SU-DHL-6 (cell line): Measurements from ENCODE around the gene KCNA2.

ENCODE experiments used
- H2AFZ ChIP-seq: fragments of 200-600 bp; sonication (generic); 2 replicates; pipeline ENCODE4 v1.6.1; 2014; ENCODE audit warnings: low read depth, mild to moderate bottlenecking, moderate library complexity, mixed read lengths, antibody characterized with exemption, low read length; ENCODE audit not compliant: severe bottlenecking
- H3F3A ChIP-seq: fragments of 200-600 bp; shearing (Covaris generic); 2 replicates; pipeline ENCODE4 v1.6.0; 2016; ENCODE audit warnings: antibody characterized with exemption, mild to moderate bottlenecking; ENCODE audit not compliant: insufficient read depth
- H3K27ac ChIP-seq: fragments of 200-600 bp; sonication (generic); 2 replicates; pipeline ENCODE4 v1.5.1; 2016; ENCODE audit warnings: low read depth, mild to moderate bottlenecking, low read length, moderate library complexity, mixed read lengths
- H3K27me3 ChIP-seq: fragments of 200-600 bp; sonication (generic), shearing (Covaris generic); 2 replicates; pipeline ENCODE4 v1.6.0; 2014; ENCODE audit warnings: mild to moderate bottlenecking, low read length
- H3K36me3 ChIP-seq: fragments of 200-600 bp; sonication (generic); 2 replicates; pipeline ENCODE4 v1.6.1; 2014; ENCODE audit warnings: mild to moderate bottlenecking, low read length, mixed read lengths
- H3K4me2 ChIP-seq: fragments of 300-600, 200-600 bp; shearing (Covaris generic), sonication (generic); 2 replicates; pipeline ENCODE4 v1.6.0; 2014; ENCODE audit warnings: low read length, low read depth, mild to moderate bottlenecking; ENCODE audit not compliant: poor library complexity, severe bottlenecking
- H3K4me3 ChIP-seq: fragments of 200-600 bp; sonication (generic); 2 replicates; pipeline ENCODE4 v1.5.1; 2014; ENCODE audit warnings: antibody characterized with exemption, low read length, mild to moderate bottlenecking, mixed read lengths; ENCODE audit not compliant: insufficient read depth, poor library complexity, severe bottlenecking
- H3K79me2 ChIP-seq: fragments of 200-600 bp; sonication (generic); 2 replicates; pipeline ENCODE4 v1.6.1; 2014; ENCODE audit warnings: mild to moderate bottlenecking, low read length, moderate library complexity; ENCODE audit not compliant: insufficient read depth
- H3K9ac ChIP-seq: fragments of 200-600 bp; sonication (generic); 2 replicates; pipeline ENCODE4 v1.7.0; 2014; ENCODE audit warnings: mild to moderate bottlenecking, low read length
- H3K9me2 ChIP-seq: fragments of 200-600 bp; sonication (generic); replicated peaks from 2 replicates; pipeline ENCODE4 v1.6.1; 2014; ENCODE audit warnings: low read length; ENCODE audit not compliant: insufficient read depth
- H3K9me3 ChIP-seq: fragments of 200-600 bp; sonication (generic); 2 replicates; pipeline ENCODE4 v1.6.1; 2014; ENCODE audit warnings: low read length, mixed read lengths; ENCODE audit not compliant: insufficient read depth
- H4K20me1 ChIP-seq: fragments of 200-600 bp; sonication (generic); 2 replicates; pipeline ENCODE4 v1.6.1; 2014; ENCODE audit warnings: low read depth, mild to moderate bottlenecking, antibody characterized with exemption, low read length, moderate library complexity, mixed read lengths
- CTCF ChIP-seq: fragments of 200-600 bp; sonication (generic); IDR thresholded peaks from one replicate; pipeline ENCODE4 v1.5.1; 2017; ENCODE audit warnings: antibody characterized with exemption, mild to moderate bottlenecking, low read length, moderate library complexity; ENCODE audit not compliant: insufficient read depth, poor library complexity, severe bottlenecking
- EZH2phosphoT487 ChIP-seq: fragments of 200-600 bp; sonication (generic), shearing (Covaris generic); conservative IDR thresholded peaks from 2 replicates; pipeline ENCODE4 v1.6.1; 2018; ENCODE audit warnings: mild to moderate bottlenecking, antibody characterized with exemption, low read length, moderate library complexity, mixed read lengths

The KCNA2 gene

GRCh38 chr1:110638058-110638457 lies 31.9 kb upstream of the KCNA2 start:
- H2AFZ ChIP-seq = no peak overlapping the region
- H3K27ac ChIP-seq = no peak overlapping the region
- TF ChIP-seq CTCF (no peak), EZH2phosphoT487 (no peak)
- H3K9ac ChIP-seq = no peak overlapping the region
- no peak overlapping the region for H3K4me2 ChIP-seq
- no peaks in the 10 kb centered on the region for H3K36me3 ChIP-seq
- H3K4me3 ChIP-seq = no peak overlapping the region
- no peaks in the 10 kb centered on the region for H3K9me3 ChIP-seq
- H3K79me2 ChIP-seq = no peaks in the 10 kb centered on the region
- no peaks in the 10 kb centered on the region for H3F3A ChIP-seq
- no peaks in the 10 kb centered on the region for H3K27me3 ChIP-seq
- no peaks in the 10 kb centered on the region for H3K9me2 ChIP-seq
- no peaks in the 10 kb centered on the region for H4K20me1 ChIP-seq

GRCh38 chr1:110637475-110637874 lies 31.3 kb upstream of the KCNA2 start:
- H3K4me3 ChIP-seq = no peak overlapping the region
- H3K9me2 ChIP-seq = no peaks in the 10 kb centered on the region
- H3K4me2 ChIP-seq = no peak overlapping the region
- no peaks in the 10 kb centered on the region for H3K36me3 ChIP-seq
- H3K27ac ChIP-seq = no peak overlapping the region
- no peaks in the 10 kb centered on the region for H3F3A ChIP-seq
- no peaks in the 10 kb centered on the region for H3K79me2 ChIP-seq
- H2AFZ ChIP-seq = no peak overlapping the region
- no peaks in the 10 kb centered on the region for H3K27me3 ChIP-seq
- no peaks in the 10 kb centered on the region for H4K20me1 ChIP-seq
- TF ChIP-seq CTCF (no peak), EZH2phosphoT487 (no peak)
- H3K9ac ChIP-seq = no peak overlapping the region
- H3K9me3 ChIP-seq = no peaks in the 10 kb centered on the region

DNA sequence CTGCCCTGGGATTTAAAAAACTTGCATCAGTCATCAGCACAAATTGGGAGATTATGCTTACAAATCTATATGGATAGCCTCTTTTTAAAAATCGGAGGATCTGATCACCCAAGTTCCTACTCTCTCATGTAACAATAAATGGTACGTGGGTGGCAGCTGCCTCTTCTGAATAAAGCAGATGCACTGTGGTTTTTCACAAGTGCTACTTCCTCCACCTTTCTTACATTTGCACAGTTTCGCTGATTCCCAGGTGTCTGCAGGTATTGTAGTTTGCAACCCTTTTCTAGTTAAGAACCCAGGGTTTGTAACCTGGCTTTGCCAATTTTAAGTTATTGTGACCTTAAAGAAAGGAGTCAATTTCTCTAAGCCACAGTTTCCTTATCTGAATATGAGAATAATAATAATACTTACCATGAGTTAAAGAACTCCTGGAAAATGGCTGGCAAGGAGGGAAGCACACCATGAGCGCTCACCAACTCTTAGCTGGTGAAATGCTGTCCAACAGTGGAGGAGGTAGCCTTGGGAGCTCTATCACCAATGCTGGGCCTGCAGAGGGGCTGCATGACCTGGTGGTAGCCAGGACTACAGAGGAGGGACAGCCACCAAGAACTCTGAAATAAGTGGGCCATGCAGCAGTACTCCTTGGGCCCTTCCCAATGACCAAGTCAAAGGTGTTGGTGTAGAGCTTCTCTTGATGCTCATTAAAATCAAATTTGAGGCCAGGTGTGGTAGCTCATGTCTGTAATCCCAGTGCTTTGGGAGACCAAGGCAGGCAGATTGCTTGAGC lies 30.2 kb upstream of the KCNA2 start:
- Histone ChIP-seq H3K36me3 (no peaks in the 10 kb centered on the region), H3K4me3 (no peak overlapping the region), H3K9ac (no peak overlapping the region), H3F3A (no peaks in the 10 kb centered on the region), H3K27ac (no peak overlapping the region), H3K4me2 (peak overlapping the region; percentile 19), H3K9me2 (no peaks in the 10 kb centered on the region), H3K9me3 (no peaks in the 10 kb centered on the region), H2AFZ (no peak overlapping the region), H3K79me2 (no peaks in the 10 kb centered on the region), H4K20me1 (no peaks in the 10 kb centered on the region), H3K27me3 (no peaks in the 10 kb centered on the region)
- no peak for TF ChIP-seq CTCF
- no peak for TF ChIP-seq EZH2phosphoT487
